HEK293 (cell line): ENCODE measurements around the gene FLRT1.

Experiments used
- CTCF ChIA-PET: fragments of 350-600 bp; formaldehyde crosslinking; extraction: SDS; loops from one replicate; lab custom pipeline; 2021; ENCODE audit warnings: antibody characterized with exemption; lab: Yijun Ruan, JAX
- POLR2A ChIA-PET: fragments of 300-600 bp; formaldehyde crosslinking; extraction: SDS; loops from one replicate; lab custom pipeline; 2020; ENCODE audit warnings: antibody characterized with exemption, inconsistent platforms; lab: Yijun Ruan, JAX
- H3K27ac ChIP-seq: fragments of 200-500 bp; sonication (Bioruptor generic); 2 replicates; pipeline ENCODE4 v1.5.1; 2014; ENCODE audit warnings: low read depth, low read length, control low read depth, inconsistent platforms; ENCODE audit errors: extremely low read depth
- H3K36me3 ChIP-seq, 2 experiments: fragments of 200-500 bp in 1 of 2; sonication (Bioruptor generic) in 1 of 2; 1 replicate in 1 of 2; 2 replicates in 1 of 2; pipeline ENCODE4 v1.5.1; 2014 to 2017; ENCODE audit warnings: inconsistent platforms in 2 of 2, low read length in 2 of 2; ENCODE audit not compliant: control insufficient read depth in 2 of 2, insufficient read depth in 1 of 2
- H3K4me1 ChIP-seq: fragments of 200-500 bp; sonication (Bioruptor generic); 2 replicates; pipeline ENCODE4 v1.5.1; 2014; ENCODE audit warnings: mild to moderate bottlenecking, low read length, inconsistent platforms; ENCODE audit not compliant: control insufficient read depth, insufficient read depth
- H3K4me3 ChIP-seq: 2 replicates; pipeline ENCODE4 v1.5.1; 2011; ENCODE audit warnings: low read depth, mild to moderate bottlenecking, control low read depth, low read length, moderate library complexity
- H3K9me3 ChIP-seq: fragments of 200-500 bp; sonication (Bioruptor generic); 2 replicates; pipeline ENCODE4 v1.5.1; 2014; ENCODE audit warnings: low read depth, low read length, inconsistent platforms; ENCODE audit not compliant: control insufficient read depth, insufficient read depth
- BCL11B ChIP-seq: fragments of 450-650 bp; formaldehyde crosslinking; IDR thresholded peaks from 2 replicates; pipeline ENCODE4 v1.5.1; 2016; ENCODE audit warnings: low read depth, missing biosample characterization, missing genetic modification characterization
- GLIS1 ChIP-seq: fragments of 450-650 bp; formaldehyde crosslinking; IDR thresholded peaks from 2 replicates; pipeline ENCODE4 v1.5.1; 2016; ENCODE audit warnings: missing biosample characterization, missing genetic modification characterization
- KLF10 ChIP-seq: fragments of 450-650 bp; IDR thresholded peaks from 2 replicates; pipeline ENCODE4 v1.5.1; 2018; ENCODE audit warnings: missing biosample characterization, mild to moderate bottlenecking, missing genetic modification characterization
- KLF16 ChIP-seq: fragments of 450-650 bp; formaldehyde crosslinking; IDR thresholded peaks from 2 replicates; pipeline ENCODE4 v1.5.1; 2017; ENCODE audit warnings: missing biosample characterization, missing genetic modification characterization
- MYNN ChIP-seq: fragments of 450-650 bp; formaldehyde crosslinking; IDR thresholded peaks from 2 replicates; pipeline ENCODE4 v1.5.1; 2016; ENCODE audit warnings: missing biosample characterization, missing genetic modification characterization, borderline replicate concordance
- ZBTB11 ChIP-seq: fragments of 450-650 bp; formaldehyde crosslinking; conservative IDR thresholded peaks from 2 replicates; pipeline ENCODE4 v1.5.1; 2016; ENCODE audit warnings: low read depth, missing biosample characterization, missing genetic modification characterization
- ZBTB6 ChIP-seq: fragments of 450-650 bp; formaldehyde crosslinking; IDR thresholded peaks from 2 replicates; pipeline ENCODE4 v1.5.1; 2017; ENCODE audit warnings: missing biosample characterization, missing genetic modification characterization
- ZFP69B ChIP-seq: fragments of 450-650 bp; formaldehyde crosslinking; IDR thresholded peaks from 2 replicates; pipeline ENCODE4 v1.5.1; 2016; ENCODE audit warnings: missing biosample characterization, missing genetic modification characterization
- ZIC2 ChIP-seq: fragments of 450-650 bp; formaldehyde crosslinking; IDR thresholded peaks from 2 replicates; pipeline ENCODE4 v1.5.1; 2016; ENCODE audit warnings: missing biosample characterization, missing genetic modification characterization
- ZNF112 ChIP-seq: fragments of 450-650 bp; formaldehyde crosslinking; IDR thresholded peaks from 2 replicates; pipeline ENCODE4 v1.5.0; 2017; ENCODE audit warnings: missing biosample characterization, missing genetic modification characterization
- ZNF155 ChIP-seq: fragments of 450-650 bp; formaldehyde crosslinking; IDR thresholded peaks from 2 replicates; pipeline ENCODE4 v1.5.1; 2016; ENCODE audit warnings: missing biosample characterization, missing genetic modification characterization
- ZNF157 ChIP-seq: fragments of 450-650 bp; formaldehyde crosslinking; IDR thresholded peaks from 2 replicates; pipeline ENCODE4 v1.5.1; 2016; ENCODE audit warnings: missing biosample characterization, missing genetic modification characterization
- ZNF16 ChIP-seq: fragments of 450-650 bp; formaldehyde crosslinking; IDR thresholded peaks from 2 replicates; pipeline ENCODE4 v1.5.1; 2016; ENCODE audit warnings: low read depth, missing biosample characterization, missing genetic modification characterization
- ZNF2 ChIP-seq: fragments of 450-650 bp; formaldehyde crosslinking; IDR thresholded peaks from 2 replicates; pipeline ENCODE4 v1.5.1; 2016; ENCODE audit warnings: missing biosample characterization, missing genetic modification characterization
- ZNF239 ChIP-seq: fragments of 450-650 bp; formaldehyde crosslinking; IDR thresholded peaks from 2 replicates; pipeline ENCODE4 v1.5.1; 2016; ENCODE audit warnings: missing biosample characterization, missing genetic modification characterization
- ZNF280D ChIP-seq: fragments of 450-650 bp; formaldehyde crosslinking; IDR thresholded peaks from 2 replicates; pipeline ENCODE4 v1.5.1; 2016; ENCODE audit warnings: missing biosample characterization, missing genetic modification characterization
- ZNF423 ChIP-seq: fragments of 450-650 bp; formaldehyde crosslinking; IDR thresholded peaks from 2 replicates; pipeline ENCODE4 v1.5.1; 2016; ENCODE audit warnings: missing biosample characterization, missing genetic modification characterization
- ZNF488 ChIP-seq: fragments of 450-650 bp; formaldehyde crosslinking; IDR thresholded peaks from 2 replicates; pipeline ENCODE4 v1.5.1; 2016; ENCODE audit warnings: missing biosample characterization, missing genetic modification characterization
- ZNF529 ChIP-seq: fragments of 450-650 bp; formaldehyde crosslinking; IDR thresholded peaks from 2 replicates; pipeline ENCODE4 v1.5.1; 2017; ENCODE audit warnings: missing genetic modification characterization, missing biosample characterization; ENCODE audit not compliant: insufficient replicate concordance
- ZNF548 ChIP-seq: fragments of 450-650 bp; formaldehyde crosslinking; IDR thresholded peaks from 2 replicates; pipeline ENCODE4 v1.5.1; 2016; ENCODE audit warnings: missing biosample characterization, missing genetic modification characterization
- ZNF555 ChIP-seq: fragments of 450-650 bp; formaldehyde crosslinking; conservative IDR thresholded peaks from 2 replicates; pipeline ENCODE4 v1.5.1; 2017; ENCODE audit warnings: missing biosample characterization, mild to moderate bottlenecking, missing genetic modification characterization, inconsistent platforms
- ZNF623 ChIP-seq: fragments of 450-650 bp; formaldehyde crosslinking; IDR thresholded peaks from 2 replicates; pipeline ENCODE4 v1.5.1; 2016; ENCODE audit warnings: missing biosample characterization, missing genetic modification characterization
- ZNF629 ChIP-seq: fragments of 450-650 bp; formaldehyde crosslinking; IDR thresholded peaks from 2 replicates; pipeline ENCODE4 v1.5.1; 2017; ENCODE audit warnings: missing biosample characterization, missing genetic modification characterization
- ZNF660 ChIP-seq: fragments of 450-650 bp; IDR thresholded peaks from 2 replicates; pipeline ENCODE4 v1.5.1; 2018; ENCODE audit warnings: missing biosample characterization, mild to moderate bottlenecking, missing genetic modification characterization
- ZNF792 ChIP-seq: fragments of 450-650 bp; formaldehyde crosslinking; IDR thresholded peaks from 2 replicates; pipeline ENCODE4 v1.5.1; 2016; ENCODE audit warnings: missing biosample characterization, missing genetic modification characterization

The FLRT1 gene

GRCh38 chr11:64080390-64080789 is 44.7 kb downstream of the FLRT1 start:
- Histone ChIP-seq H3K36me3 (no peaks in the 10 kb centered on the region), H3K27ac (no peak overlapping the region), H3K4me1 (no peaks in the 10 kb centered on the region), H3K4me3 (no peak overlapping the region), H3K9me3 (no peaks in the 10 kb centered on the region)
- TF ChIP-seq ZNF423 (tag by site-specific recombination) = no peak
- no peak for TF ChIP-seq GLIS1 (tag by site-specific recombination)
- TF ChIP-seq ZNF239 (tag by site-specific recombination) = no peak
- no peak for TF ChIP-seq ZNF623
- TF ChIP-seq ZNF555 (tag by site-specific recombination) = no peak
- no peak for TF ChIP-seq ZNF488
- TF ChIP-seq ZNF155 = no peak
- TF ChIP-seq ZFP69B (tag by site-specific recombination) = no peak
- no peak for TF ChIP-seq KLF16
- no peak for TF ChIP-seq MYNN (tag by site-specific recombination)
- no peak for TF ChIP-seq ZNF2 (tag by site-specific recombination)
- TF ChIP-seq ZBTB11 (tag by site-specific recombination) = no peak
- TF ChIP-seq ZNF529 (tag by site-specific recombination) = no peak
- TF ChIP-seq ZNF112 (tag by site-specific recombination) = no peak
- no peak for TF ChIP-seq BCL11B
- no peak for TF ChIP-seq ZNF16 (tag by site-specific recombination)
- CTCF ChIA-PET = no interaction called here
- POLR2A ChIA-PET = no interaction called here

- ChIA-PET POLR2A (interaction anchor here (0.6 kb wide), 1 partner anchor 61 kb away, joined by 3 read pairs; no protein-coding TSS in a partner anchor), CTCF (no interaction called here)
- H3K36me3 ChIP-seq = no peaks in the 10 kb centered on the region
- TF ChIP-seq KLF10 (tag by site-specific recombination) (no peak), ZNF548 (no peak), ZNF660 (tag by site-specific recombination) (no peak), ZNF629 (tag by site-specific recombination) (no peak), ZNF280D (tag by site-specific recombination) (no peak), ZNF157 (tag by site-specific recombination) (no peak), ZNF792 (0 out of 2 replicates have a peak, but pooled peaks have one; percentile 62), ZBTB6 (peak; percentile 5; the same call in 1 of the 2 replicates), ZIC2 (0 out of 2 replicates have a peak, but pooled peaks have one; percentile 19)
- no peaks in the 10 kb centered on the region for H3K9me3 ChIP-seq
- no peak overlapping the region for H3K4me3 ChIP-seq
- no peaks in the 10 kb centered on the region for H3K4me1 ChIP-seq
- no peak overlapping the region for H3K27ac ChIP-seq
These were observed 46.2 kb downstream of the FLRT1 start for GRCh38 chr11:64081745-64082442.
